HepG2 (cell line): ENCODE results near the gene AUP1. TPM values are rescaled to one million over a fixed set of nuclear protein-coding genes. Genes with fewer than 3 reads are reported as not detected.

Experiments used
- EZH2 ChIP-seq: conservative IDR thresholded peaks from 2 replicates; pipeline ENCODE4 v1.6.1; 2012; ENCODE audit warnings: mild to moderate bottlenecking, low read depth, low read length, moderate library complexity
- HIVEP1 ChIP-seq: sonication (generic); formaldehyde crosslinking; IDR thresholded peaks from 2 replicates; pipeline ENCODE4 v1.4.0; 2020; ENCODE audit warnings: mild to moderate bottlenecking, missing genetic modification reagents
- NKX3-1 ChIP-seq: sonication (generic); formaldehyde crosslinking; IDR thresholded peaks from 2 replicates; pipeline ENCODE4 v1.5.0; 2020; ENCODE audit warnings: missing genetic modification reagents
- REL ChIP-seq: sonication (generic); formaldehyde crosslinking; conservative IDR thresholded peaks from 2 replicates; pipeline ENCODE4 v1.8.0; 2022; ENCODE audit warnings: mild to moderate bottlenecking, missing genetic modification reagents, moderate library complexity
- RERE ChIP-seq: IDR thresholded peaks from 2 replicates; pipeline ENCODE4 v1.6.1; 2016; ENCODE audit warnings: low read depth, missing genetic modification reagents, missing compliant biosample characterization
- REXO4 ChIP-seq: sonication (generic); formaldehyde crosslinking; IDR thresholded peaks from 2 replicates; pipeline ENCODE4 v1.8.0; 2022; ENCODE audit warnings: missing genetic modification reagents, mild to moderate bottlenecking, borderline replicate concordance
- TBX3 ChIP-seq: fragments of 450-650 bp; IDR thresholded peaks from 2 replicates; pipeline ENCODE4 v1.6.1; 2017; ENCODE audit warnings: antibody characterized with exemption, mild to moderate bottlenecking, inconsistent platforms, borderline replicate concordance
- YY1 ChIP-seq: IDR thresholded peaks from 2 replicates; pipeline ENCODE4 v1.6.1; 2011; ENCODE audit warnings: low read length, low read depth, moderate library complexity, mild to moderate bottlenecking; ENCODE audit not compliant: insufficient read depth, insufficient replicate concordance
- ZBTB44 ChIP-seq: sonication (generic); formaldehyde crosslinking; IDR thresholded peaks from 2 replicates; pipeline ENCODE4 v1.4.0; 2020; ENCODE audit warnings: missing genetic modification reagents
- ZNF274 ChIP-seq: sonication (generic); formaldehyde crosslinking; IDR thresholded peaks from 2 replicates; pipeline ENCODE4 v1.5.1; 2020; ENCODE audit warnings: mild to moderate bottlenecking, missing genetic modification reagents
- ZNF577 ChIP-seq: sonication (generic); formaldehyde crosslinking; IDR thresholded peaks from 2 replicates; pipeline ENCODE4 v1.4.0; 2020; ENCODE audit warnings: mild to moderate bottlenecking, low read depth, missing genetic modification reagents, borderline replicate concordance
- ZNF619 ChIP-seq: sonication (generic); formaldehyde crosslinking; IDR thresholded peaks from 2 replicates; pipeline ENCODE4 v1.4.0; 2020; ENCODE audit warnings: mild to moderate bottlenecking, missing genetic modification reagents
- ZNF75D ChIP-seq: sonication (generic); formaldehyde crosslinking; IDR thresholded peaks from 2 replicates; pipeline ENCODE4 v1.8.1; 2023; ENCODE audit warnings: missing genetic modification reagents, mild to moderate bottlenecking, borderline replicate concordance
- ZNF83 ChIP-seq: sonication (generic); formaldehyde crosslinking; IDR thresholded peaks from 2 replicates; pipeline ENCODE4 v1.4.0; 2020; ENCODE audit warnings: missing genetic modification reagents, mild to moderate bottlenecking, borderline replicate concordance
- ZNF879 ChIP-seq: sonication (generic); formaldehyde crosslinking; IDR thresholded peaks from 2 replicates; pipeline ENCODE4 v1.8.1; 2023; ENCODE audit warnings: missing genetic modification reagents
- ZZZ3 ChIP-seq: sonication (generic); formaldehyde crosslinking; IDR thresholded peaks from 2 replicates; pipeline ENCODE4 v1.4.0; 2020; ENCODE audit warnings: missing genetic modification reagents, mild to moderate bottlenecking, borderline replicate concordance
- polyA plus RNA-seq, 8 experiments: library from polyadenylated mRNA; depleted of rRNA in 3 of 8; stranded (reverse) in 7 of 8; unstranded in 1 of 8; fragments of >200 nt; fragmentation: Illumina TruSeq in 4 of 8; extraction: Trizol in 4 of 8; gene quantifications; 2 replicates each; pipeline versions ENCODE4 v1.2.1 to v1.2.3, GENCODE V29; 2011 to 2016; ENCODE audit warnings: low read depth in 4 of 8, missing spikeins in 1 of 8, mixed read lengths in 1 of 8; ENCODE audit not compliant: insufficient read depth in 1 of 8
- total RNA-seq, 5 experiments: library from RNA; depleted of rRNA; stranded (reverse); fragments of >200 nt; fragmentation: Illumina TruSeq; extraction: Trizol; gene quantifications; 2 replicates each; pipeline ENCODE4 v1.2.3, GENCODE V29; 2016; ENCODE audit warnings: low read depth in 1 of 5
- TF ChIP-seq, protein P1 (sequence below): sonication (generic); formaldehyde crosslinking; IDR thresholded peaks from 2 replicates; pipeline ENCODE4 v1.8.0; 2022; ENCODE audit warnings: mild to moderate bottlenecking, missing genetic modification reagents, borderline replicate concordance
- TF ChIP-seq, protein P2 (sequence below): sonication (generic); IDR thresholded peaks from 2 replicates; pipeline ENCODE4 v1.6.1; 2016; ENCODE audit warnings: low read depth, borderline replicate concordance

AUP1 gene
- total and polyA plus RNA-seq, 2 of the 13 experiments (the other 11 are each of a cell fraction or from before 2014, with no cell fraction given) = 174 to 267 TPM

GRCh38 chr2:74529357-74530238, at the start of gene AUP1, which contains the start of gene HTRA2 (continued):
- TF ChIP-seq ZNF75D (CRISPR knock-in tag) = 0 out of 2 replicates have a peak, but pooled peaks have one; percentile 83
- TF ChIP-seq HIVEP1 (CRISPR knock-in tag) = no peak; the same call in none of the 2 replicates
- peak; percentile 70; the same call in 1 of the 2 replicates for TF ChIP-seq ZNF879
- TF ChIP-seq, protein P1, sequence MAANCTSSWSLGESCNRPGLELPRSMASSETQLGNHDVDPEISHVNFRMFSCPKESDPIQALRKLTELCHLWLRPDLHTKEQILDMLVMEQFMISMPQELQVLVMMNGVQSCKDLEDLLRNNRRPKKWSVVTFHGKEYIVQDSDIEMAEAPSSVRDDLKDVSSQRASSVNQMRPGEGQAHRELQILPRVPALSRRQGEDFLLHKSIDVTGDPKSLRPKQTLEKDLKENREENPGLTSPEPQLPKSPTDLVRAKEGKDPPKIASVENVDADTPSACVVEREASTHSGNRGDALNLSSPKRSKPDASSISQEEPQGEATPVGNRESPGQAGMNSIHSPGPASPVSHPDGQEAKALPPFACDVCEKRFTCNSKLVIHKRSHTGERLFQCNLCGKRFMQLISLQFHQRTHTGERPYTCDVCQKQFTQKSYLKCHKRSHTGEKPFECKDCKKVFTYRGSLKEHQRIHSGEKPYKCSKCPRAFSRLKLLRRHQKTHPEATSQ (CRISPR knock-in tag) = no peak; the same call in 1 of the 2 replicates
- no peak for TF ChIP-seq ZNF577 (CRISPR knock-in tag)
- TF ChIP-seq ZNF619 (CRISPR knock-in tag) = no peak; the same call in 1 of the 2 replicates
- TF ChIP-seq REXO4 = peak; percentile 13; the same call in 1 of the 2 replicates
- TF ChIP-seq NKX3-1 (CRISPR knock-in tag) = 0 out of 2 replicates have a peak, but pooled peaks have one; percentile 31
- no peak for TF ChIP-seq EZH2
- peak; percentile 65; the same call in 1 of the 2 replicates for TF ChIP-seq REL
- TF ChIP-seq TBX3 = 0 out of 2 replicates have a peak, but pooled peaks have one; percentile 48
- no peak; the same call in 1 of the 2 replicates for TF ChIP-seq ZZZ3 (CRISPR knock-in tag)
- TF ChIP-seq, protein P2, sequence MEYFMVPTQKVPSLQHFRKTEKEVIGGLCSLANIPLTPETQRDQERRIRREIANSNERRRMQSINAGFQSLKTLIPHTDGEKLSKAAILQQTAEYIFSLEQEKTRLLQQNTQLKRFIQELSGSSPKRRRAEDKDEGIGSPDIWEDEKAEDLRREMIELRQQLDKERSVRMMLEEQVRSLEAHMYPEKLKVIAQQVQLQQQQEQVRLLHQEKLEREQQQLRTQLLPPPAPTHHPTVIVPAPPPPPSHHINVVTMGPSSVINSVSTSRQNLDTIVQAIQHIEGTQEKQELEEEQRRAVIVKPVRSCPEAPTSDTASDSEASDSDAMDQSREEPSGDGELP = peak; percentile 53; the same call in 1 of the 2 replicates
- TF ChIP-seq ZNF274 = peak; percentile 47; the same call in 1 of the 2 replicates
- 0 out of 2 replicates have a peak, but pooled peaks have one; percentile 26 for TF ChIP-seq ZNF83 (CRISPR knock-in tag)
- no peak for TF ChIP-seq ZBTB44 (CRISPR knock-in tag)
- TF ChIP-seq YY1 = peak; percentile 99
- no peak for TF ChIP-seq RERE (CRISPR knock-in tag)
